H7 (cell line): ENCODE data around the gene FBP1. TPM values are rescaled to one million over a fixed set of nuclear protein-coding genes. Genes with fewer than 3 reads are reported as not detected.

Experiments
- DNase-seq: peaks from one replicate; pipeline ENCODE4 v3.0.0; 2012
- H3K27me3 ChIP-seq: 2 replicates; pipeline ENCODE4 v1.6.0; 2011; ENCODE audit warnings: mild to moderate bottlenecking, low read length; ENCODE audit not compliant: control insufficient read depth, insufficient read depth
- H3K36me3 ChIP-seq: replicated peaks from 2 replicates; pipeline ENCODE4 v1.5.1; 2011; ENCODE audit warnings: low read length; ENCODE audit not compliant: control insufficient read depth, insufficient read depth
- H3K4me3 ChIP-seq: 2 replicates; pipeline ENCODE4 v1.5.1; 2011; ENCODE audit warnings: low read depth, mild to moderate bottlenecking, control low read depth, low read length, moderate library complexity; ENCODE audit not compliant: insufficient read depth
- total RNA-seq: library from RNA; depleted of rRNA; stranded (reverse); fragments of >200 nt; shearing (Covaris generic); gene quantifications from 2 replicates; pipeline ENCODE4 v1.2.3, GENCODE V29; 2014

Gene FBP1
- total RNA-seq, 1 experiment from 2014 or later, result 5.4 TPM

DNA sequence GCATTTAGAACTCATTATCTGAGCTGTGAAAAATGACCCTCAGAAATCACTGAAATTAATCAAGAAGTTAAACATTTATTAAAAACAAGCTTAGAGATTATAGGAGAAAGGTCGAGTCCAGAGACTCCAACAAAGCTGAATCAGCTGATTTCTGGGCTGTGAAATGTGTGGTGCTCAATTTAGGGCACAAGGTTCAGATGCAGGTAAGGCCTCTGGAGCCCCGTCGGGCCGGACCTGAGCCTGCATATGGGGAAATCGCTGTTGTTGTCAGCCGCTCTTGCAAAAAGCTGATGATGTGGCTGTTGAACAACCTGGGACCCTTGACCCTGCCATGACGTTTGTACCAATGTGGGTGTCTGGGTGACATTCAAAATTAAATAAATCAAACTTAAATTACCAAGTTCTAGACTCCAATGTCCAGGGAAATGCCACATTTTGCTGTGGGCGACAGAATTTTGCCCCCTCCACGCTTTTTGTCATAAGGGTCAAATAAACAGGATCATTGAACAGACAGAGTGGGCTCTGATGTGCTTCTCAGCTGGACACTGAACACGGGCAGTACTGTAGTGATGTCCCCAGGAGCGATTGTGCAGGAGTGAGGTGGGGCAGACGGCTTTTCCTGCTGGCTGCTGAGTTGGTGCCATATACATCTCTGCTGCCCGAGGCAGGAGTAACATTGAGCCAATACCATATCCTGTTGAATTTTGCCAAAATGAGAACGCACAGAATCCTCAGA, 27.2 kb upstream of the FBP1 start:
- Histone ChIP-seq H3K36me3 (no peaks in the 10 kb centered on the region), H3K27me3 (no peaks in the 10 kb centered on the region), H3K4me3 (no peak overlapping the region)
- DNase-seq, result no peak

- Histone ChIP-seq H3K27me3 (no peaks in the 10 kb centered on the region), H3K36me3 (no peaks in the 10 kb centered on the region), H3K4me3 (no peak overlapping the region)
- DNase-seq, result no peak
Measured at GRCh38 chr9:94665613-94666012, 26.3 kb upstream of the FBP1 start.

GRCh38 chr9:94664801-94665200, 25.5 kb upstream of the FBP1 start:
- DNase-seq, result no peak

DNA sequence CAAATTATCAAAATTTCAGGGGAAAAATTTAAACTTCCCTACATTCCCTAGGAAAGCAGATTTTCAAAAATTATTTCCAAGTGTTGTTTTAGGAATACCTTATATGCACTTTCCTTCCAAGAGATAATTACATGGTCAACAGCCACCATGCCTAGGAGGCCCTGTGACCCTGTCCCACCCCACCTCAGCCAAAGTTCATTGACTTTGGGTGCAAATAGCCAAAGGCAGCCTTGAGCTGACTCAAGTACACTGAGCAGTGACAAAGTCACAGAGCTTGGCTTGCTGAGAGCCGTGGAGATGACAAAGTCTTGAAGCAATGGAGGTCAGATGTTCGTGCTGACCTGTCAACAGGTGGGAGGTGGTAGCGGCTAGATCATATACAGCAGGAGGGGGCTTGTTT, 24.3 kb upstream of the FBP1 start:
- no peak overlapping the region for H3K4me3 ChIP-seq
- no peaks in the 10 kb centered on the region for H3K36me3 ChIP-seq
- no peaks in the 10 kb centered on the region for H3K27me3 ChIP-seq
- DNase-seq, result no peak

More at GRCh38 chr9:94664801-94665200, 25.5 kb upstream of the FBP1 start:
- no peak overlapping the region for H3K4me3 ChIP-seq
- H3K27me3 ChIP-seq, result no peaks in the 10 kb centered on the region
- no peaks in the 10 kb centered on the region for H3K36me3 ChIP-seq

GRCh38 chr9:94663140-94663539, 23.8 kb upstream of the FBP1 start:
- Histone ChIP-seq H3K36me3 (no peaks in the 10 kb centered on the region), H3K4me3 (no peak overlapping the region), H3K27me3 (no peaks in the 10 kb centered on the region)
- DNase-seq, result peak; percentile 45

DNA sequence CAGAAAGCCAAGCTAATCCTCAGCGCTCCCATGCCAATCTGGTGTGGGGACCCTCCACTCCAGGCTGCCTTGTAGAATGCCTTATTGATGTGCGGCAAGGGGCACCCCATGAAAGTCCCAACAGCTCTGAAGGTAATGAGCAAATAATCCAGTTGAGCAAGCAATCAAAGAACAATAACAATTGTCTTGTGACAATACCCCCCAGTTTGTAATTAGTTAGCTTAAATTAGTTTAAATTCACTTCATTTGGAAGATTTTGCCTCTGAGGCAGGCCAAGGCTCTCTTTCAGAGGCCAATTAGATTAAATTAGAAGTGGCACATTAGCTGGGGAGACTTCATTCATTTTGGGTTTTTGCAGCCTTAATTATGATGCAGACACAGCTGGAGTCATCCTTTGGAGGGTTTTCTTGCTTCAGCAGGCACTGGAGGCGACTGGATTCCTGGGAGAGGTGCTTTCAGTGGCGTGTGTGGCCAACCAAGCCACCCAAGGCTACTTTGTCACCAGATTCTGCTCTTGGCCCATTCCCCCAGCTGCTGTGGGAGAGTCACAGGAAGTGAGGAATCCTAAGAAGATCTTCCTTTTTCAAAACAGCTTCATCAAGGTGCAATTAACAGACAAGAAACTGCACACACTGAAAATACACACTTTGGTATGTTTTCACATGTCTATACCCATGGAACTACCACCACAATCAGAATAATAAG, 17.9 kb upstream of the FBP1 start:
- no peak for DNase-seq
- Histone ChIP-seq H3K36me3 (no peaks in the 10 kb centered on the region), H3K4me3 (no peak overlapping the region), H3K27me3 (no peaks in the 10 kb centered on the region)

DNA sequence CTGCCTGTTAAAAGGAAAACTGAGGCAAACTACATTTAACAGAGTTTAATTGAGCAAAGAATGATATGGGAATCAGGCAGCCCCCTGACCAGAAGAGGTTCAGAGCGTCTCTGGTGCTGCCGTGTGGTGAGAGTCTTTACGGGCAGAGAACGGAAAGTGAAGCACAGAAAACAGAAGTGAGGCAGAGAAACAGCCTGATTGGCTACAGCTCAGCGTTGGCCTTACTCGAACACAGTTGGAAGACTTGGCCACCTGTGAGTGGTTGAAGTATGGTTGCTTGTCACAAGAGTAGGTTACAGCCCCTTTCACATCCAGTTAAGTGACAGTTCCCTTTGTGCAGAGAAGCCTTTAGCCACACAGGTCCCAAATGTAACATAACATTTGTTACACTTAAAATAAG, 16.9 kb upstream of the FBP1 start:
- Histone ChIP-seq H3K27me3 (no peaks in the 10 kb centered on the region), H3K36me3 (no peaks in the 10 kb centered on the region), H3K4me3 (no peak overlapping the region)
- no peak for DNase-seq

DNA sequence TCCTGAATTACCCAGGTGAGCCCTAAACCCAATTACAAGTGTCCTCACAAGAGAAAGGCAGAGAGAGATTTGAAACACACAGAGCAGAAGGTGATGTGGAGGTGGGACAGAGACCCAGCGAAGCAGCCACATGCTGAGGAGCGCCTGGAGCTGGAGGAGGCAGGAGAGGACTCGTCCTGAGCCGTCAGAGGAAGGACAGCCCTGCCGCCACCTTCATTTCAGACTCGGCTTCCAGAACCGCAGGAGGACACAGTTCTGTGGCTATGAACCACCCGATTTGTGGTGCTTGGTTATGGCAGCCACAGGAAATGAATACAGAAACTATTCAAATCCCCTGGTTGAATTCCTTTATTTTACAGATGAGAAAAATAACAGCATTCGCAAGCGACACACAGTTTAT, 16.4 kb upstream of the FBP1 start:
- H3K27me3 ChIP-seq, result no peaks in the 10 kb centered on the region
- DNase-seq, result no peak
- H3K4me3 ChIP-seq, result no peak overlapping the region
- no peaks in the 10 kb centered on the region for H3K36me3 ChIP-seq

- Histone ChIP-seq H3K36me3 (no peaks in the 10 kb centered on the region), H3K27me3 (no peaks in the 10 kb centered on the region), H3K4me3 (no peak overlapping the region)
- DNase-seq, result no peak
Measured at GRCh38 chr9:94654165-94654894, 15.0 kb upstream of the FBP1 start.

GRCh38 chr9:94650949-94651348, 11.6 kb upstream of the FBP1 start:
- Histone ChIP-seq H3K4me3 (no peak overlapping the region), H3K36me3 (no peaks in the 10 kb centered on the region), H3K27me3 (no peaks in the 10 kb centered on the region)
- DNase-seq, result no peak

DNA sequence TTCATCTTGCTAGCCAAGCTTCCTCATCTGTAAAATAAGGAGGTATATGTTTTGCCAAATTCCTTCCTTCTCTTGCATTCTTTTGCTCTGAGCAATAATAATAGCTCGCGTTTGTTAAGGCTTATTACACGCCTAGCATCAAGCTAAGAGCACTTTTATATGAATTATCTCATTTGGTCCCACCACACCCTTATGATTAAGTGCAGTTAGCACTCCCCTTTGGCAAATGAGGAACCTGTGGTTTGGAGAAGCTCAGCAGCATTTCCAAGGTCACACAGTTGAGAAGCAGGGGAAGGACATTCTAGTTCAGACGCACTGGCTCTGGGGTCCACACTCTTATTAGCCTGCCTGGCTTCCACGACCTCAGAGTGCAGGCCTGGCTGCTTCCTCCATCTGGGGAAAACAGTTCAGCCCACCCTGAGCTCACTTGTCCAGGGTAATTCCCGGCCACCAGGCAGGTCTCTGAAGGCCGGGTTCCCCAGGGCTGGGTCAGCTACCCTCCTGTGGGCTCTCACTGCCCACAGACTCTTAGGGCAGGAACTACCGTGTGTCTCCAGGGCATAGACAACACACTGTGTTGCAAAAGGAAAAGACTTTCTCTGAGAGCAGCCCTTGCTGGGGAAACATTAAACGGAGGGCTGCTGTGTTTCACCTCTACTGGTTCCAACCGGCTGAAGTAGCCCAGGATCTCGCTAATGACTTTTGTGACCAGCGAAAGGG, 9.9 kb upstream of the FBP1 start:
- Histone ChIP-seq H3K4me3 (no peak overlapping the region), H3K36me3 (no peaks in the 10 kb centered on the region), H3K27me3 (no peaks in the 10 kb centered on the region)
- DNase-seq, result no peak

DNA sequence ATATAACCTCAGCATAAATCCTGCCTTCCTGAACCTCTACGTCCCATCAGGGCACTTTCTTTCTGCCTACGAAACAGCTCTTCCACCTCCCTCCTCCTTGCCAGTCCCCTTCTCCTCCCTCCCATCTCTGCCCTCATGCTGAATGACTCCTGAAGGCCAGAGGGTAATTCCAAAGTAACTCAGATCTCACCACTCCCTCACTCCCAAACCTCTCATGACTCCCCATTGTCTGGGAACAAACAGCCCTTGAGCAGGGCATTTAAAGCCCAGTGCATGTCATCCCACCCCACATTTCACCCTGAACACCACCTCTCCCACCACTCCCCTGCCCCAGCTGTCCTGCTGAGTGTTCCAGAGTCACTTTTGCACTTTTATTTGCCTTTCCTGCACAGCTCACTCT, 8.9 kb upstream of the FBP1 start:
- no peak for DNase-seq
- Histone ChIP-seq H3K27me3 (no peaks in the 10 kb centered on the region), H3K36me3 (no peaks in the 10 kb centered on the region), H3K4me3 (no peak overlapping the region)

DNA sequence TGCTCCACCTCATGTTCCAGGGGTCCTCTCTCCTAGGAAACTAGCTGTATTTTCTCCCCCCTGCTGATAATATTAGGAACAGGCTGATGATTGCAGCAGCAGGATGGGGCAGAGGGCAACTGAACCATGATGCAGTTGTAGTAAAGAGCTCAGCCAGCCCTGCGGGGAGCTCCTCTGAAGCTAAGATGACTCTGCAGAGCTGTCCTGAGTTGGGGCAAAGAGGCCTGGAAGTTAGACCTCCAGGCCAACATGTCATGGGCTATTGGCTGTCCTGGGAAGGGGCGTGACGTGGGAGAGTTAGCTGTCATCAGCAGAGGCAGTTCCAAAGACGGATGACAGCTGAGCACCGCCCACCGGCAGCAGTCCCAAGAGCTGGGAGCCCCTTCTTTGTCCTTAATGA, 6.6 kb upstream of the FBP1 start:
- H3K4me3 ChIP-seq, result no peak overlapping the region
- H3K36me3 ChIP-seq, result no peaks in the 10 kb centered on the region
- DNase-seq, result no peak
- H3K27me3 ChIP-seq, result peaks cover 11% of the 10 kb centered on the region

- Histone ChIP-seq H3K27me3 (peaks cover 22% of the 10 kb centered on the region), H3K4me3 (no peak overlapping the region), H3K36me3 (no peaks in the 10 kb centered on the region)
- DNase-seq, result no peak
Measured at GRCh38 chr9:94644543-94644942, 5.2 kb upstream of the FBP1 start.
